Lower leg skin (tissue), 4 donors: ENCODE measurements around the gene ACYP2. TPM values are rescaled to one million over a fixed set of nuclear protein-coding genes. Genes with fewer than 3 reads are reported as not detected.

Source experiments
- DNase-seq, 2 donors: peaks; one replicate each; pipeline ENCODE4 v3.0.0-alpha.2; 2019; ENCODE audit warnings: low spot score in 2 of 2
- H3K4me3 ChIP-seq: fragments of 200-600 bp; sonication (generic); 2 replicates; pipeline ENCODE4 v1.5.1; 2017; ENCODE audit warnings: mild to moderate bottlenecking, low read depth; ENCODE audit not compliant: poor library complexity, severe bottlenecking
- CTCF ChIP-seq, 3 donors: fragments of 450-650 bp; IDR thresholded peaks; one replicate each; pipeline ENCODE4 v1.5.1; 2016; ENCODE audit warnings: antibody characterized with exemption in 3 of 3, mild to moderate bottlenecking in 3 of 3, moderate library complexity in 2 of 3
- POLR2A ChIP-seq, 2 donors: fragments of 450-650 bp; IDR thresholded peaks; one replicate each; pipeline ENCODE4 v1.6.1; 2016 to 2017; ENCODE audit warnings: antibody characterized with exemption in 2 of 2, mild to moderate bottlenecking in 1 of 2, moderate library complexity in 1 of 2
- WGBS, 2 donors: methylation state at CpG; one replicate each; pipeline ENCODE4 v1.1.5; 2018; 5-methylcytosine and 5-hydroxymethylcytosine counted together
- intact Hi-C: fragments of 100-400 bp; cut with DNase I; formaldehyde crosslinking; loops from one replicate; pipeline ENCODE4 v1.15.0; 2023; ENCODE audit warnings: low total_unique reads
- total RNA-seq, 4 donors: library from RNA; depleted of rRNA; stranded (reverse); fragments of >200 nt; gene quantifications; one replicate each; pipeline ENCODE4 v1.1.0, GENCODE V29; 2016

Gene ACYP2
- total RNA-seq, 4 donors from 2014 or later, result 11.4 to 15.6 (median 12.5) TPM

- no peak for TF ChIP-seq POLR2A (IDR thresholded peaks at IDR 0.05)
- no peak for TF ChIP-seq CTCF (IDR thresholded peaks at IDR 0.05)
- no peak for DNase-seq
- WGBS, 2 donors, result 80 to 85% methylated on average over 6 of the region's 6 CpGs
- no peak overlapping the region for H3K4me3 ChIP-seq
- intact Hi-C loops, result no loop called here
Observed at GRCh38 chr2:54158311-54158710, 42.9 kb downstream of the ACYP2 start.

- no peak for DNase-seq
- no peak overlapping the region for H3K4me3 ChIP-seq
- WGBS, 2 donors, result 68 to 71% methylated on average over 3 of the region's 3 CpGs
- TF ChIP-seq CTCF (IDR thresholded peaks at IDR 0.05) (no peak), POLR2A (IDR thresholded peaks at IDR 0.05) (no peak)
- intact Hi-C loops, result no loop called here
Observed at GRCh38 chr2:54161660-54162424, 46.4 kb downstream of the ACYP2 start.

- intact Hi-C loops, result no loop called here
- no peak for DNase-seq
- 92 to 94% methylated on average over 1 of the region's 1 CpG for WGBS, 2 donors
- no peak overlapping the region for H3K4me3 ChIP-seq
- TF ChIP-seq POLR2A (IDR thresholded peaks at IDR 0.05), result no peak
- TF ChIP-seq CTCF (IDR thresholded peaks at IDR 0.05), result no peak
Observed at GRCh38 chr2:54164106-54164505, 48.7 kb downstream of the ACYP2 start.

DNA sequence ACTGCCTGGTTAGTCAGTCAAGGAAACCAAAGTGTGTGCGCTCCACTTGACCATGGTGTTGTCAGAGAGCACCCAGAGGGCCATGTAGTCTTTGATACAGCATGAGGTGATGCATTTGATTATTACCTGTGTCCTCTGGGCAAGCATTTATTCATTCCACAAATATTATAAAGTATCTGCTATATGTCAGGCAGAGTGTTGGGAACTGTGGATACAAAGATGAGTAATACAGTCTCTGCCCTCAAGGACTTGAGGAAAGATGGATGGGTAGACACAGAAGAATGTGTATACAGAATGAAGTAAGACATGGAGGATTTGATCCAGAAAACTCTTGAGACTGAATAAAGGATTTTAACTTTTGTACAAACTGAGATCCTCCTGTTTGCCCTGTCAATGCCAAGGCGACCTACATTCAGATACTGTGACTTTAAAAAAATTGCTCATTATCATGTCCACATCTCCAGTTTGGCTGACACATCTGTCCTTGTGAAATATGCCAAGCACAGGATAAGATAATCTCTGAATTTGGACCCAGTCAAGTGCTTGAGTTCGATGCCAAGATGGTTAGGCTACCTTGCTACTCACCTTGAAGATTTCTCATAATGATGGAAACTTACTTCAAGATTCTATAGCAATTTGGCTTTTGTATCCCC lies 50.8 kb downstream of the ACYP2 start:
- no peak for DNase-seq
- TF ChIP-seq CTCF (IDR thresholded peaks at IDR 0.05) (no peak), POLR2A (IDR thresholded peaks at IDR 0.05) (no peak)
- WGBS, 2 donors, result 80 to 88% methylated on average over 3 of the region's 3 CpGs
- intact Hi-C loops, result no loop called here
- no peak overlapping the region for H3K4me3 ChIP-seq

- peak in 1 of 2 donors; percentile 16 for DNase-seq
- intact Hi-C loops, result no loop called here
- no peak for TF ChIP-seq CTCF (IDR thresholded peaks at IDR 0.05)
- no peak for TF ChIP-seq POLR2A (IDR thresholded peaks at IDR 0.05)
- H3K4me3 ChIP-seq, result no peak overlapping the region
- 60 to 66% methylated on average over 2 of the region's 2 CpGs for WGBS, 2 donors
Observed at GRCh38 chr2:54176577-54176976, 61.2 kb downstream of the ACYP2 start.
